ENCODE measurements around the gene CUL7. TPM values are rescaled to one million over a fixed set of nuclear protein-coding genes. Genes with fewer than 3 reads are reported as not detected.

The CUL7 gene
- total RNA-seq, 4 donors from 2014 or later = 10.9 to 16.6 (median 13.5) TPM

- no peak overlapping the region for H3K4me3 ChIP-seq
- WGBS, 2 donors (ENCODE audit: low coverage in 1 of 2) = 78 to 96% methylated on average over 3 to 5 of the region's 5 CpGs
- H3K27me3 ChIP-seq = no peaks in the 10 kb centered on the region
- H3K4me1 ChIP-seq = peaks cover 0 to 43% (median 35%) of the 10 kb centered on the region in 3 donors
- no peak overlapping the region for H3K27ac ChIP-seq
- no peaks in the 10 kb centered on the region for H3K9me3 ChIP-seq
- TF ChIP-seq CTCF (IDR thresholded peaks at IDR 0.05) = no peak
- no peak for TF ChIP-seq EP300 (IDR thresholded peaks at IDR 0.05)
- no peak for TF ChIP-seq POLR2AphosphoS5 (IDR thresholded peaks at IDR 0.05)
- TF ChIP-seq POLR2A (IDR thresholded peaks at IDR 0.05) = no peak
- ATAC-seq = no peak
- H3K36me3 ChIP-seq = peaks cover 0 to 53% of the 10 kb centered on the region in 2 donors
These were observed 63.7 kb downstream of the CUL7 start for GRCh38 chr6:42989923-42990322.

GRCh38 chr6:42988486-42989020, 65.1 kb downstream of the CUL7 start:
- H3K36me3 ChIP-seq = peaks cover 0 to 44% of the 10 kb centered on the region in 2 donors
- no peak overlapping the region for H3K27ac ChIP-seq
- H3K4me1 ChIP-seq = peaks cover 0 to 48% (median 38%) of the 10 kb centered on the region in 3 donors
- 38% methylated on average over 1 of the region's 1 CpG; no CpG with 5 or more reads in 1 of the 2 donors for WGBS, 2 donors (ENCODE audit: low coverage in 1 of 2)
- H3K4me3 ChIP-seq = no peak overlapping the region
- ATAC-seq = no peak
- H3K27me3 ChIP-seq = no peaks in the 10 kb centered on the region
- no peak for TF ChIP-seq EP300 (IDR thresholded peaks at IDR 0.05)
- TF ChIP-seq POLR2AphosphoS5 (IDR thresholded peaks at IDR 0.05) = no peak
- no peak for TF ChIP-seq CTCF (IDR thresholded peaks at IDR 0.05)
- no peaks in the 10 kb centered on the region for H3K9me3 ChIP-seq

Other genes with a start within 250 kb of the CUL7 start
- gene RPL7L1, start 174.2 kb downstream of the CUL7 start, total RNA-seq = 100 to 1,000 TPM in 1 of 4 donors, 10 to 100 TPM in 3; 61.1 to 106 (median 87.9) TPM
- not detected for gene PTCRA, start 137.8 kb downstream of the CUL7 start, total RNA-seq
- gene CNPY3, start 124.4 kb downstream of the CUL7 start, total RNA-seq = 10 to 100 TPM; 23.3 to 37.9 (median 36.8) TPM
- 1 to 10 TPM in 3 of 4 donors, not detected in 1; 2.6 to 3.6 (median 2.6) TPM for gene GNMT, start 93.1 kb downstream of the CUL7 start, total RNA-seq
- 10 to 100 TPM in 3 of 4 donors, 1 to 10 TPM in 1; 9.8 to 23.5 (median 21.2) TPM for gene PEX6, start 74.7 kb downstream of the CUL7 start, total RNA-seq
- gene PPP2R5D, start 69.3 kb downstream of the CUL7 start, total RNA-seq = 10 to 100 TPM; 30.0 to 45.1 (median 36.3) TPM
- gene MEA1, start 39.9 kb downstream of the CUL7 start, total RNA-seq = 10 to 100 TPM; 56.0 to 62.1 (median 58.3) TPM
- gene KLHDC3, start 39.6 kb downstream of the CUL7 start, total RNA-seq = 100 to 1,000 TPM in 3 of 4 donors, 10 to 100 TPM in 1; 96.9 to 145 (median 129) TPM
- gene RRP36, start 32.2 kb downstream of the CUL7 start, total RNA-seq = 10 to 100 TPM; 52.8 to 62.5 (median 59.8) TPM
- gene MRPL2, start 5.6 kb upstream of the CUL7 start, total RNA-seq = 10 to 100 TPM; 17.3 to 35.4 (median 21.2) TPM
- gene KLC4, start 5.8 kb upstream of the CUL7 start, total RNA-seq = 10 to 100 TPM; 18.0 to 43.4 (median 30.2) TPM
- 10 to 100 TPM in 1 of 4 donors, 1 to 10 TPM in 3; 2.0 to 11.6 (median 7.7) TPM for gene PTK7, start 22.5 kb upstream of the CUL7 start, total RNA-seq
- 100 to 1,000 TPM in 3 of 4 donors, 10 to 100 TPM in 1; 92.6 to 192 (median 117) TPM for gene SRF, start 117.4 kb upstream of the CUL7 start, total RNA-seq
- gene CUL9, start 128.3 kb upstream of the CUL7 start, total RNA-seq = 10 to 100 TPM; 23.2 to 36.6 (median 24.2) TPM
- 10 to 100 TPM; 66.5 to 95.0 (median 86.6) TPM for gene DNPH1, start 175.6 kb upstream of the CUL7 start, total RNA-seq
- under 1 TPM in 2 of 4 donors, not detected in 2; 0.08 to 0.20 TPM for gene TTBK1, start 189.6 kb upstream of the CUL7 start, total RNA-seq
- not detected for gene SLC22A7, start 244.4 kb upstream of the CUL7 start, total RNA-seq